ENCODE data around the gene CCIN.

Gene CCIN

DNA sequence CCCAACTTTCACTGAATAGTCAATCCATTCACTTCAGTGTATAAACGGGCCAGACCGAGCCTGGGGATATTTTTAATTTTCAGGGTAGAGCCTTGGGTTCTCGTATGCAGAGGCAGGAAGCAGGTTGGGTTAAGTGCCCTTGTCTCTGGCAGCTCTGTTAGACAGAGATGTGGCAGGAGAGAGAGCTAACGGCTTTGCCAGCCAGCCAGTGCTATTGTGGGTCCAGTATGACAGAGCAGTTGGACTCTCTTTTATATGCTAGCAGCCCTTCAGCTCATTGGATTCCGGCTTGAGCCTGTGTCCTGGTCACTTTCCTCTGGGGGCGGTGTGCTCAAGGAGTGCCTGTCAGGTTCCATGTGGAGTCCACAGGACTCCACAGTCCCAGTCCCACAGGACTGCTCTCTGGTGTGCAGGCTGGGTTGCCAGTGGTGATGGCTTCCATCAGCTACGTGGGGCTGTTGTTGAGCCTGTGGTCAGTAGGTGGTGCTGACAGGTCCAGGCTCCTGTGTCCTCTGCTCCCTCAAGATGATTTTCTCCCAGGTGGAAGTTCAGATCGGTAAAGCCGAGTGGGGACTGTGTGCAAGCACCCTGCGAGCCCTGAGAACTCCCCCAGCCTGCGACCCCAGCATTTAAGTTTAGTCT lies 35.8 kb downstream of the CCIN start:
- H3K27ac ChIP-seq: no peak overlapping the region
- no peak overlapping the region for H3K4me3 ChIP-seq
- TF ChIP-seq, protein P1, sequence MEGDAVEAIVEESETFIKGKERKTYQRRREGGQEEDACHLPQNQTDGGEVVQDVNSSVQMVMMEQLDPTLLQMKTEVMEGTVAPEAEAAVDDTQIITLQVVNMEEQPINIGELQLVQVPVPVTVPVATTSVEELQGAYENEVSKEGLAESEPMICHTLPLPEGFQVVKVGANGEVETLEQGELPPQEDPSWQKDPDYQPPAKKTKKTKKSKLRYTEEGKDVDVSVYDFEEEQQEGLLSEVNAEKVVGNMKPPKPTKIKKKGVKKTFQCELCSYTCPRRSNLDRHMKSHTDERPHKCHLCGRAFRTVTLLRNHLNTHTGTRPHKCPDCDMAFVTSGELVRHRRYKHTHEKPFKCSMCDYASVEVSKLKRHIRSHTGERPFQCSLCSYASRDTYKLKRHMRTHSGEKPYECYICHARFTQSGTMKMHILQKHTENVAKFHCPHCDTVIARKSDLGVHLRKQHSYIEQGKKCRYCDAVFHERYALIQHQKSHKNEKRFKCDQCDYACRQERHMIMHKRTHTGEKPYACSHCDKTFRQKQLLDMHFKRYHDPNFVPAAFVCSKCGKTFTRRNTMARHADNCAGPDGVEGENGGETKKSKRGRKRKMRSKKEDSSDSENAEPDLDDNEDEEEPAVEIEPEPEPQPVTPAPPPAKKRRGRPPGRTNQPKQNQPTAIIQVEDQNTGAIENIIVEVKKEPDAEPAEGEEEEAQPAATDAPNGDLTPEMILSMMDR (IDR thresholded peaks at IDR 0.05): no peak
- no peak for DNase-seq (ENCODE audit: low spot score)

DNA sequence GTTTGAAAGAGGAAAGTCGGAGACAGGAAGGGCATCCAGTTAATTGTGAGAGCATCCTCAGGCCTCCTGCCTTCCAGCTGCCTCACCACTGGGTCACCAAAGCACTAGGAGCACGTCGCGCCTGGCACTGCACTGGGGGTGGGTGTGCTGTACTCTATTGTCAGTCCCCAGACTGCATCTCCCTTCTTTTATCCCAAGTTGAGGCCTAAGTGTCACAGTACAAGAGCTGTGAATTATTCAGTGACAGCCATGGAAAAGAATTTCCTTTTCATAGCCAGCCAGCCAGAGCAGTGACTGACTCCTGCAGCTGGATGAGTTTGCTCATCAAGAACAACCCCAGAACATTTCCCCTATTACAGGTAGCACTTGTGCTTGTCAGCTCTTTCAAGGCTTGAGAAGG lies 37.8 kb downstream of the CCIN start:
- H3K27ac ChIP-seq: peak overlapping the region; percentile 46 to 74
- no peak overlapping the region for H3K4me3 ChIP-seq
- no peak for DNase-seq (ENCODE audit: low spot score)
- TF ChIP-seq, protein P1 (IDR thresholded peaks at IDR 0.05): no peak

DNA sequence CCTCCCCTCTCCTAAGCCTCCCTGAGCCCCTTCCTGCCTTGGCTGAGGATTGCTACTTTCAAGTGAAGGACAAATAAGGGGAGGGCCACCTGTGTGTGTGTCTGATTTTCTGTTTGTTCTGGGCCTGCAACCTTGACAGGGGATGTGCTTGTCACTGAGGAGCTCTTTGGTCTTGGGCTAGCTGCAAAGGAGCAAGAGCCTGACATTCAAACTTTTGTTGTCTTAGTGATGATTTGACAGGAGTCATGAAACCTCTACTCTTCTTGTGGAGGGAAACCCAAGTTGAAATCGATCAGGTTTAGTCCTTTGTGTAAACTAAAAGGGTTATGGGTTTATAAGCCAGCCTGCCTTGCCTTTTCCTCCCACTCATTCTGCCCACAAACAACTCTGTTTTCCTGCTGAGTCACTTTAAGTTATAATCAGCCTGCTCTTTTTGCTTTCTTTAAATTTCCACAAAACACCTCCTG lies 38.4 kb downstream of the CCIN start:
- Histone ChIP-seq H3K4me3 (no peak overlapping the region), H3K27ac (peak overlapping the region; percentile 46 to 74)
- TF ChIP-seq, protein P1 (IDR thresholded peaks at IDR 0.05): no peak
- DNase-seq (ENCODE audit: low spot score): no peak

DNA sequence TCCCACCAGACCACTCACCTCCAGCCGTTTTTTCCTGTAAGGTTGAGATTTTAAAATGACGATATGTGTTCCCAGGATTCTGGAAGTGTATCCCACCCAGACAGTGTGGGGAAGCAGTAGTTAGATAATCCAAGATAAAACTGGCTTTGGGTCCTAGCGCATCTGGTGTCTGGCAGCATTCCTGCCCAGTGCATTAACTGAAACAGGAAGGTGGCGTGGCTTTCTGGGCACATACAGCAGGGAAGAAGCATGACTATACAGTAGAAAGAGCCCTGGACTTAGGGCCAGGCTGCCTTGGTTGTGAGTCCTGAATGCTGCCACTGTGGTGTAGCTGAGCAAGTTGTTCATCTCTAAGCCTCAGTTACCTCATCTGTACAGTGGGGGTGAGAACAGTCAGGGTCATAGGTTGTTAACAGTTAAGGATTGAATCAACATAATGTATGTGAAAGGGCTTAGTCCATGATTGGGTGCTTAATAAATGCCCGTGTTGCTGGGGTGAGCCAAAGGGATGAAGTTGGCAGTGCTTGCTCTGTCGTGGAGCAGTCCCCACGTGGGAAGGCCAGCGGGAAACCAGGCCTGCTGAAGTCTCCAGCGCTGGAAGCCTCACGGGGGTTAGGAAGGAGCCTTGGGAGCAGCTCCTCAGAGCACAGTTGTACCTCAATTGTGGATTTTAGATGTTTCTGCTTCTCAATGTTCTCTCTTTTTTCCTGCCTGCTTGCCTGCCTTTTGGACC lies 39.5 kb downstream of the CCIN start:
- Histone ChIP-seq H3K27ac (peak overlapping the region; percentile 61 to 74), H3K4me3 (no peak overlapping the region)
- no peak for DNase-seq (ENCODE audit: low spot score)
- TF ChIP-seq, protein P1 (IDR thresholded peaks at IDR 0.05): no peak

DNA sequence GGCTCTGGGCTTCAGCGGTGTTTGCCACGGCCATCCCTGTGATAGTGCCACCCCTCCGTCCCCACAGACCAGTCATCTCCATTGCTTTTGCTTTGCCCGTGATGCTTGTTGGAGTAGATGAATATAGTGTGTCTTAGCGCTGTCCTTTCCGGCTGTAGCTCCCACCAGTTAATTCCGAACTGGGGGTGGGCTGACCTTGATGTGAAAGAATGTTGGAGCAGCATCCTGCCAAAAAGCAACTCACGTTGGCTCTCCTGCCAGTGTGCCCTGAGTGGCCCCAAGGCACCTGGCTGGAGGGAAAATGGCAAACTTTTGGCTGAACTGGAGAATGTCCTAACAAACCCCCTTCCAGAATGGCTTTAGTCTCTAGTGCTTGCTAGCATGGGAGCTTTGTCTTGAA lies 41.5 kb downstream of the CCIN start:
- no peak for DNase-seq (ENCODE audit: low spot score)
- no peak overlapping the region for H3K27ac ChIP-seq
- H3K4me3 ChIP-seq: no peak overlapping the region
- TF ChIP-seq, protein P1 (IDR thresholded peaks at IDR 0.05): no peak

DNA sequence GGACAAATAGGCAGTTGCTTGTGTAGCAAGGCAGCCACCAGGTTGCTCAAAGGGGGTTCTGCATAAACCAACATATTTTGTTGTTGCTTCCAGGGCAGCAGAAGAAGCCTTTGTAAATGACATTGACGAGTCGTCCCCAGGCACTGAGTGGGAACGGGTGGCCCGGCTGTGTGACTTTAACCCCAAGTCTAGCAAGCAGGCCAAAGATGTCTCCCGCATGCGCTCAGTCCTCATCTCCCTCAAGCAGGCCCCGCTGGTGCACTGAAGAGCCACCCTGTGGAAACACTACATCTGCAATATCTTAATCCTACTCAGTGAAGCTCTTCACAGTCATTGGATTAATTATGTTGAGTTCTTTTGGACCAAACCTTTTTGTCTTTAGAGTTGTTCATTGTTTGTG lies 42.3 kb downstream of the CCIN start:
- no peak for DNase-seq (ENCODE audit: low spot score)
- H3K27ac ChIP-seq: peak overlapping the region in 1 of 2 donors; percentile 22
- no peak overlapping the region for H3K4me3 ChIP-seq
- TF ChIP-seq, protein P1 (IDR thresholded peaks at IDR 0.05): no peak

DNA sequence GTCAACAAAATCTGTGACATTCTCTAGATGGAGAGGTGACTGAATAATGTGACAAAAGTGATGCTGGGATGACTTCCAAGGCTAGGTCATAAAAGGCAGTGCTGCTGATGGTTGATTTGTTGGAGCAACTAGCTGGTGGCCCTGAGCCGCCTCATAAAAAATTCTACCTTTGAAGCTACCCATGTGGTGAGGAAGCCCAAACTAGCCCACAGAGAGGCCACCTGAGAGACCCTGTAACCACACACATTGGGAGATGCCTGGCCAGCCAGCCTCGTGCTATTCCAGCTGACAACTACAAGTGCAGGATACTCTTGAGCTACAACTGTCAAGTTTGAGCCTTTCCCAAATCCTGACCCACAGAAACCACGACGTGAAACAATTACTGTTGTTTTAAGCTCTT lies 44.2 kb downstream of the CCIN start:
- Histone ChIP-seq H3K27ac (peak overlapping the region; percentile 0 to 4), H3K4me3 (no peak overlapping the region)
- TF ChIP-seq, protein P1 (IDR thresholded peaks at IDR 0.05): no peak
- DNase-seq (ENCODE audit: low spot score): no peak
